OCI-LY7 (cell line): ENCODE data around the gene RTN4R.

Source experiments
- CTCF ChIP-seq: fragments of 200-600 bp; sonication (generic); conservative IDR thresholded peaks from 2 replicates; pipeline ENCODE4 v1.5.1; 2014; ENCODE audit warnings: mild to moderate bottlenecking, antibody characterized with exemption, low read length, moderate library complexity, mixed read lengths
- EZH2phosphoT487 ChIP-seq: fragments of 200-600 bp; sonication (generic); IDR thresholded peaks from 2 replicates; pipeline ENCODE4 v1.6.1; 2018; ENCODE audit warnings: low read depth, borderline replicate concordance, mild to moderate bottlenecking, mixed run types, antibody characterized with exemption, low read length, moderate library complexity, mixed read lengths

DNA sequence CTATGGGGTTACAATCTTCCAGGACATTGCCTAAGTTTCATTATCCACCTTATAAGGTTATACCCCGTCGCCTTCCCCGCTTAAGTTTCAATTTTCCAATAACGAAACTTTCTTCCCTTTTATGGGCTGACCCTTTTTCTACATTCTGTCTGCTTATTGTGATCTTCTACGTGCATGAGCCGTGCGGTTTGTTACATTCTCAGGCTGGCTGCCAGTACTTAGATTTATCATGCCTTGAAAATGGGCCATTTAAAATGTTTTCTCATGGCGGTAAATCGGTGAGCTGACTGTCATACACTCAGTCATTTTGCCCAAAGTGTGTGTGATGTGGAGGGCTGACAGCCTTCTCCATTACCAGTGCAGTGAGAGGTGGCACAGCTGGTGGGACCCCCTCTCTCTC lies 28.5 kb upstream of the RTN4R start:
- no peak for TF ChIP-seq CTCF
- TF ChIP-seq EZH2phosphoT487: no peak
